HG03432 (cell line): ENCODE data around the gene ING5.

Source experiments
- ATAC-seq: cut with Tn5 transposase; IDR thresholded peaks from one replicate; pipeline ENCODE4 v1.9.1; 2021; ENCODE audit warnings: mild to moderate bottlenecking, moderate library complexity; ENCODE audit not compliant: unreplicated experiment

Gene ING5

GRCh38 chr2:241775223-241776177, 73.7 kb downstream of the ING5 start:
- no peak for ATAC-seq

DNA sequence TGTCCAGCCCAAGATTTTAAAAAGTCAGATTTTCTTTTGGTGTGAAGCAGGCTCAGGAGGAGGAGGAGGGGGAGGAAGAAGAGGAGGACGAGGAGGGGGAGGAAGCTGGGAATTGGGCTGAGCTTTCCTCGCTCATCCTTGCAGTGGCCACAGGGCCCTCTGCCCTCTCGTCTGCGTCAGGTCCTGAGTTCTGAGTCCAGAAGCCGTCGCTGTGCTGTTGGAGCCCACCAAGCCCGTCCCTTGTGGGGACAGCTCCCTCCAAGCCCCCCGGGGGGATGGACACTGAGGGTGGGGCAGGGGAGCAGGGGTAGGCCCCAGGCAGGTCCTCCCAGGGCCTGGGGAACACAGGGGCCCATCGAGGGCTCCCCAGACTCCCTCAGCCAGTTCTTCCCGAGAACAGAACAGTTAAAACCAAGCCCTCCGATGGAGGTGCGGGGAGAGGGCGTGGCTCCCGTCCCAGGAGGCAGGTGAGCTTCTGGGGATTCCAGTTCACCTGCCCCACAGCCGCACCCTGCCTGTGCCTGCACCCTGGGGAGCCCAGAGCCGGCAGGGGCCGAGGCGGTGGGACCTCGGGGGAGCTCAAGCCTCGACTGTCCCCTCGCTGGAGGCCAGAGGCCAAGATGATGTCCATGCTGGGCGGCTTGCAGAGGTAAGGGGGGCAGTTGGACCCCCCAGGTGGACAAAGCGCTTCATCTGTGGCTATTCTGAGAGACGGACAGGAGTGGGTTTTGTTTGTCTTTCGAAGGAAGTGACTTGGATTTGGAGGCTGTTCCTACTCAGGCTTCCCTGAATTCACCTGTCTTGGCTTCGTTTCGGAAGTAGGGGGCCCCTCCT, 74.7 kb downstream of the ING5 start, which contains the start of gene GAL3ST2:
TSS of gene GAL3ST2 (plus strand) at position 487 of the 834 bp plus-strand sequence. CDS start at position 621, 134 bp downstream.
- no peak for ATAC-seq

DNA sequence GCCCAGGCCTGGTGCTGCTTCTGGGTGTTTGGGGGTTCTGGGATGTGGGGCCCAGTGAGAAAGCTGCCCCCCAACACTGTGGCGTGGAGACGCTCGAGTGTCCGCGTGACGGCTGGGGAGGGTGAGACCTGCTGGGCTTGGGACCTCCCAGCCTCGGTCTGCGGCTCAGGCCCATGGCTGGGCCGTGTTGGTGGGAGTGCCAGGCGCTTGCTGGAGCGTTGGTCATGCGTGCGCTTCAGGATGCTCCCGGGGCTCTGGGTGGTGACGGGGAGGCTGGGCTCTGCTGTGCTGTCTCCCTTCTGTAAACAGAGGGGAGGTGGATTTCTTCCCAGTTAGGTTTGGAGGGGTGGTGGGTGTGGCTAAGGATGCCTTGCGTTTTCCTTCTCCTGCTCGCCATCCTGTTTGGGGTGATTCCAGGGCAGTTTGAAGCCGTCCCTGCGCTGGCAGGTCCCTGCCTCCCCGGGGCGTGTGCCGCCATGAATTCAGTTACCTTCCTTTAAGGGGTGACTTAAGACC, 75.4 kb downstream of the ING5 start:
- no peak for ATAC-seq

DNA sequence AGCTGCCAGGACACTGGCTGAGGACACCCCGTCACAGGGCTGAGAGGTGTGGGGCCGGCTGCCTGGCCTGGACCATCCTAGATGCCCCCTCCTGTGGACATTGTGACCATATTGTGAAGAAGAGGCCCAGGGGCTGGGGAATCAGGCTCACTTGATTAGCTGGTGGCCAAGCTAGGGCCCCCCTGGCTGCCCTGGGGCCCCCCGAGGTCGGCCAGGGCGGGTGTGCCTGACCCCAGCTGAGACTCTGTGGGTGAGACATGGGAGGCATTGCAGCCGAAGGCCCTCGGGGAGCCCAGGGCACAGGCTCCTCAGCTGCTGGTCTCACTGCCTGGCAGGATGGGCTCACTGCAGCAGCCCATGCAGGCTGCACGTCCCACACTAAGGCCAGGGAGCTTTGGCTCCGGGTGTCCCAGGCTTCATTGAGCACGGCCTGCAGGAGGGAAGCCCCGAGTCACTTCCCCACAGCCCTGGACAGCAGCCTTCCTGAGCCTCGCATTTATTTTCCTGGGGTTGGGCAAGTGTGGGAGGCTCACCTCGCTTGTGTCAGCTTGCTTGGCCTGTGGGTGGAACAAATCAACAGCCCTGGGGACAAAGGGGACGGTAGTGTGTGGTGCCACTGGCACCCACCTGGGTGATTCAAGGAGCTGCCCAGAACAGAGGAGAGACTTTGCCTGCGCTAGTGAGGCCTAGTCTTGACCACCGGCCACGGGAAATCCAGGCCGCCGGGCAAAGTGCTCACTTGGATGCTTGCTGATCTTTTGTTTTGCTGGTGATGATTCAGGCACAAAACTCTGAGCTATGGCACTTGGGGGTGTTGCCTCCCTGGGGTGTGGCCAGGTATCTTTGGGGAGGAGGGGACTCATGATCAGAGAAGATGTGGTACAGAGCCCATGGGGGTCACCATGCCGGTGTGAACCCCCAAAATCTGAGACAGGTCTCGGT, 76.1 kb downstream of the ING5 start:
- no peak for ATAC-seq
